Fibroblast of skin of back (primary cell): ENCODE results near the gene RNASE7. TPM values are rescaled to one million over a fixed set of nuclear protein-coding genes. Genes with fewer than 3 reads are reported as not detected.
"Not testable (repeated sequence)": the region's sequence is repeated elsewhere in the genome, so short reads cannot be mapped to it uniquely, and the experiment has no call there.

Source experiments
- DNase-seq: peaks from one replicate; pipeline ENCODE4 v3.0.0-alpha.2; 2013
- polyA plus RNA-seq, 2 experiments: library from polyadenylated mRNA; unstranded; fragments of 120-200 nt; gene quantifications; one replicate each; pipeline ENCODE4 v1.2.1, GENCODE V29; 2013; ENCODE audit not compliant: insufficient read length in 2 of 2

The RNASE7 gene
- polyA plus RNA-seq (2013, experiment 1 of 2; ENCODE audit: insufficient read length): not detected
- polyA plus RNA-seq (2013, experiment 2 of 2; ENCODE audit: insufficient read length): not detected

- peak; percentile 26 for DNase-seq
Measured at GRCh38 chr14:21041676-21042433, at the start of gene RNASE7. RNASE7 (plus strand) TSS chr14:21042362; CDS start chr14:21042993, 631 bp downstream.

- DNase-seq: no peak
Measured at GRCh38 chr14:20996521-20996920, 45.6 kb upstream of the RNASE7 start.

- no peak for DNase-seq
Measured at GRCh38 chr14:20997115-20997514, 45.0 kb upstream of the RNASE7 start.

GRCh38 chr14:20997564-20997963 is 44.6 kb upstream of the RNASE7 start:
- no peak for DNase-seq

- no peak for DNase-seq
Measured at GRCh38 chr14:20998139-20998538, 44.0 kb upstream of the RNASE7 start.

GRCh38 chr14:20998674-20999366 is 43.3 kb upstream of the RNASE7 start, which contains the start of gene SLC39A2:
SLC39A2 (plus strand) TSS chr14:20999293; CDS start chr14:20999447, 154 bp downstream.
- DNase-seq: peak; percentile 82

GRCh38 chr14:20999591-20999990 is 42.6 kb upstream of the RNASE7 start:
- no peak for DNase-seq

GRCh38 chr14:21001218-21001617 is 40.9 kb upstream of the RNASE7 start:
- no peak for DNase-seq

- no peak for DNase-seq
Measured at GRCh38 chr14:21003788-21004346, 38.3 kb upstream of the RNASE7 start.

- DNase-seq: not testable (repeated sequence)
Measured at GRCh38 chr14:21009721-21010120, 32.4 kb upstream of the RNASE7 start.

- no peak for DNase-seq
Measured at GRCh38 chr14:21011136-21011535, 31.0 kb upstream of the RNASE7 start.

- peak; percentile 75 for DNase-seq
Measured at GRCh38 chr14:21014761-21015190, 27.4 kb upstream of the RNASE7 start.

GRCh38 chr14:21015312-21015711 is 26.9 kb upstream of the RNASE7 start:
- no peak for DNase-seq

- no peak for DNase-seq
Measured at GRCh38 chr14:21016413-21017190, 25.6 kb upstream of the RNASE7 start.

GRCh38 chr14:21017528-21018245 is 24.5 kb upstream of the RNASE7 start:
- DNase-seq: no peak

- no peak for DNase-seq
Measured at GRCh38 chr14:21018286-21018685, 23.9 kb upstream of the RNASE7 start.

GRCh38 chr14:21018781-21019180 is 23.4 kb upstream of the RNASE7 start:
- no peak for DNase-seq

GRCh38 chr14:21019366-21019765 is 22.8 kb upstream of the RNASE7 start:
- DNase-seq: peak; percentile 19

GRCh38 chr14:21020977-21021545 is 21.1 kb upstream of the RNASE7 start:
- DNase-seq: no peak

GRCh38 chr14:21022686-21023085 is 19.5 kb upstream of the RNASE7 start:
- no peak for DNase-seq

- DNase-seq: no peak
Measured at GRCh38 chr14:21023174-21023573, 19.0 kb upstream of the RNASE7 start.
